ENCODE data around the gene KCTD16.

- TF ChIP-seq ZFP36 (IDR thresholded peaks at IDR 0.05; ENCODE audit: borderline replicate concordance, partially characterized antibody) (no peak), CTCF (IDR thresholded peaks at IDR 0.05) (no peak), NR3C1 (IDR thresholded peaks at IDR 0.05) (no peak), POLR2A (IDR thresholded peaks at IDR 0.05; ENCODE audit: low read length) (no peak), MYC (IDR thresholded peaks at IDR 0.05; ENCODE audit: borderline replicate concordance, low read length) (no peak)
- TF ChIP-seq, protein P1, sequence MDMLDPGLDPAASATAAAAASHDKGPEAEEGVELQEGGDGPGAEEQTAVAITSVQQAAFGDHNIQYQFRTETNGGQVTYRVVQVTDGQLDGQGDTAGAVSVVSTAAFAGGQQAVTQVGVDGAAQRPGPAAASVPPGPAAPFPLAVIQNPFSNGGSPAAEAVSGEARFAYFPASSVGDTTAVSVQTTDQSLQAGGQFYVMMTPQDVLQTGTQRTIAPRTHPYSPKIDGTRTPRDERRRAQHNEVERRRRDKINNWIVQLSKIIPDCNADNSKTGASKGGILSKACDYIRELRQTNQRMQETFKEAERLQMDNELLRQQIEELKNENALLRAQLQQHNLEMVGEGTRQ (IDR thresholded peaks at IDR 0.05) = no peak
Observed at GRCh38 chr5:144315026-144315425, 144.4 kb downstream of the KCTD16 start.
